HUES64 (cell line): ENCODE data around the gene STAP2.
A peak's percentile ranks its signal among the peaks of the same experiment; 100 is the strongest.

Experiments used
- H3K27ac ChIP-seq: 2 replicates; pipeline ENCODE4 v1.7.0; 2013; ENCODE audit warnings: low read depth, low read length, inconsistent platforms
- H3K27me3 ChIP-seq: 2 replicates; pipeline ENCODE4 v1.6.1; 2013; ENCODE audit warnings: mild to moderate bottlenecking, low read length; ENCODE audit not compliant: insufficient read depth
- H3K36me3 ChIP-seq: 2 replicates; pipeline ENCODE4 v1.6.1; 2013; ENCODE audit warnings: mild to moderate bottlenecking, low read length; ENCODE audit not compliant: insufficient read depth
- H3K4me1 ChIP-seq: 2 replicates; pipeline ENCODE4 v1.6.1; 2013; ENCODE audit warnings: mild to moderate bottlenecking, low read length, moderate library complexity; ENCODE audit not compliant: insufficient read depth
- H3K4me3 ChIP-seq: 2 replicates; pipeline ENCODE4 v1.5.1; 2013; ENCODE audit warnings: mild to moderate bottlenecking, low read length, moderate library complexity
- H3K9ac ChIP-seq: 2 replicates; pipeline ENCODE4 v1.6.1; 2013; ENCODE audit warnings: mild to moderate bottlenecking, low read depth, low read length
- H3K9me3 ChIP-seq: 2 replicates; pipeline ENCODE4 v1.6.1; 2013; ENCODE audit warnings: low read depth, low read length; ENCODE audit not compliant: insufficient read depth
- WGBS: fragments of 150-250, 120-280 bp; methylation state at CpG from one replicate; pipeline ENCODE4 v1.1.7; 2013; ENCODE audit warnings: missing lambda C conversion rate; 5-methylcytosine and 5-hydroxymethylcytosine counted together

Gene STAP2

GRCh38 chr19:4303819-4304537 lies 34.6 kb downstream of the STAP2 start:
- H3K9ac ChIP-seq = no peak overlapping the region
- H3K27ac ChIP-seq = no peak overlapping the region
- H3K4me3 ChIP-seq = peak overlapping the region; percentile 43
- peaks cover 9% of the 10 kb centered on the region for H3K4me1 ChIP-seq
- H3K36me3 ChIP-seq = peaks cover 21% of the 10 kb centered on the region
- no peaks in the 10 kb centered on the region for H3K27me3 ChIP-seq
- H3K9me3 ChIP-seq = no peaks in the 10 kb centered on the region
- 64% methylated on average over 18 of the region's 18 CpGs for WGBS

DNA sequence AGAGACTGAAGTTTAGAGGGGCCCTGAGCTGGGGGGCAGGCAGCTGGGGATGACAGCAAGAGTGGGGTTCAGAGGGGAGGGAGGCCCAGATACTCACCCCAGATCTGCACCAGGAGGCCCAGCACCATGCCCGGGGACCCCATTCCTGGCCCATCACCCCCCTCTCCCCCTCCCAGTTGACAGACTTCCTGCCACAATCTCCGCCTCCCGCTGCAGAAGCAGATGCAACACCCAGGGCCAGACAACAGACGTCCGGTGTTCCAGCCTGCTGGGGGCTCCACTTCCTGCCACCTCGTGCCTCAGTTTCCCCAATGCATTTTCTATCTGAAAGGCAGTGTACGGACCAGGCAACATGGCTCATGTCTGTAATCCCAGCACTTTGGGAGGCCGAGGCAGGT lies 36.4 kb downstream of the STAP2 start, which contains the start of gene TMIGD2:
TMIGD2 (minus strand) TSS at position 147 of the 398 bp plus-strand sequence; CDS start at position 143, 4 bp downstream.
- Histone ChIP-seq H3K9ac (no peak within 1 kb of the TSS), H3K9me3 (no peaks in the 10 kb centered on the region), H3K27me3 (no peaks in the 10 kb centered on the region), H3K4me1 (peaks cover 9% of the 10 kb centered on the region), H3K27ac (no peak within 1 kb of the TSS), H3K4me3 (no peak within 1 kb of the TSS), H3K36me3 (peaks cover 11% of the 10 kb centered on the region)
- 80% methylated on average over 8 of the region's 8 CpGs for WGBS

DNA sequence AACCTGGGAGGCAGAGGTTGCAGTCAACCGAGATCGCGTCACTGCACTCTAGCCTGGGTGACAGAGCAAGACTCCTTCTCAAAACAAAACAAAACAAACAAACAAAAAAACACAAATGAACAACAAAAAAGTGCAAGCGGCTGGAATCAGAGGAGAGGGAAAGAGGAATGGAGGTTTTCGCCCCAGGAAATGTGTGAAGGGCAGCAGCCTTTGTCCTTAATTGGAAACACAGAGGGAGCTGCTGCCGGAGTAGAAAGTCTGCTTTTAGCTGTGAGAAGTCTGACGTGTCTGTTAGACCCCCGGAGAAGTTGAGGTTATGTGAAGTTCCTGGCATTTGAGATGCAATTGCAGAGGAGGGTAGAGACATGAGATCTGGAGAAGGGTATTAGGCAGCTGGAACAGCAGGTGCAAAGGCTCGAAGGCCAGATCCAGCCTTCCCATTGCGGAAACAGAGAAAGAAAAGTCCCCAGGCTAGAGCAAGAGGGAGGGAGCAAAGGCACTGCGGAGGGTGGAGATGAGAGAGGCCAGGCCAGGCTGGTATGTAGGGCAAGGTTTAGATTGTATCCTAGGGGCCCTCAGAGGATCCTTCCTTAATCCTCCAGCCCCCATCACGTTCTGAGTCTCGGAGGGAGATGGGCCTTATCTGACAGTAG lies 36.9 kb downstream of the STAP2 start:
- no peaks in the 10 kb centered on the region for H3K9me3 ChIP-seq

GRCh38 chr19:4300589-4300988 lies 38.0 kb downstream of the STAP2 start:
- Histone ChIP-seq H3K4me1 (peaks cover 9% of the 10 kb centered on the region), H3K27ac (no peak overlapping the region), H3K9ac (no peak overlapping the region), H3K9me3 (no peaks in the 10 kb centered on the region), H3K27me3 (no peaks in the 10 kb centered on the region), H3K36me3 (no peaks in the 10 kb centered on the region), H3K4me3 (no peak overlapping the region)
- 95% methylated on average over 3 of the region's 3 CpGs for WGBS

More for the DNA sequence above, 36.9 kb downstream of the STAP2 start:
- Histone ChIP-seq H3K27me3 (no peaks in the 10 kb centered on the region), H3K36me3 (peaks cover 6% of the 10 kb centered on the region), H3K27ac (no peak overlapping the region), H3K9ac (no peak overlapping the region), H3K4me1 (peaks cover 9% of the 10 kb centered on the region), H3K4me3 (no peak overlapping the region)
- 56% methylated on average over 12 of the region's 13 CpGs for WGBS

DNA sequence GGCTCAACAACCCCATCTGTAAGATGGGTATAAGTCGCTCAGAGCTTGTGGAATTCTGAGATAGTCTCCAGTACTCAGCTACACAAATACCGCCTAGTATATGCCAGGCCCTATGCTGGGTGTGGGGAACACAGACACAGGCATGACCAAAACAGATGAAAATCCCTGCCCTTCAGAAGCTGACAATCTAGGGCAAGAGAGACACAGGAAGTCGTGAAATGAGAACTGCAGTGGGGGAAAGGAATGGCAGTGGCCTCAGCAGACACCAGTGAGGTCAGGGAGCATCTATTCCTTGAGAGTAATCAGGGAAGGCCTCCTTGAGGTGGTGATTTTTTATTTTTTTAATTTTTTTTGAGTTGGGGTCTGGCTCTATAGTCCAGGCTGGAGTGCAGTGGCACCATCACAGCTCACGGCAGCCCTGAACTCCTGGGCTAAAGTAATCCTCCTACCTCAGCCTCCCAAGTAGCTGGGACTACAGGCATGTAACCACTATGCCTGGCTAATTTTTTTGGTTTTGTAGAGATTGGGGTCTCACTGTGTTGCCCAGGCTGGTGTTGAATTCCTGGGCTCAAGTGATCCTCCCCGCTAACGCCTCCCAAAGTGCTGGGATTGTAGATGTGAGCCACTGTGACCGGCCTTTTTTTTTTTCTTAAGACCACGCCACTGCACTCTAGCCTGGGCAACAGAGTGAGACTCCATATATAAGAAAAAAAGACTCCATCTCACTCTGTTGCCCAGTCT lies 39.6 kb downstream of the STAP2 start:
- Histone ChIP-seq H3K36me3 (no peaks in the 10 kb centered on the region), H3K4me1 (peaks cover 6% of the 10 kb centered on the region; the same call in 1 of the 2 replicates)
- WGBS = 92% methylated on average over 8 of the region's 8 CpGs

DNA sequence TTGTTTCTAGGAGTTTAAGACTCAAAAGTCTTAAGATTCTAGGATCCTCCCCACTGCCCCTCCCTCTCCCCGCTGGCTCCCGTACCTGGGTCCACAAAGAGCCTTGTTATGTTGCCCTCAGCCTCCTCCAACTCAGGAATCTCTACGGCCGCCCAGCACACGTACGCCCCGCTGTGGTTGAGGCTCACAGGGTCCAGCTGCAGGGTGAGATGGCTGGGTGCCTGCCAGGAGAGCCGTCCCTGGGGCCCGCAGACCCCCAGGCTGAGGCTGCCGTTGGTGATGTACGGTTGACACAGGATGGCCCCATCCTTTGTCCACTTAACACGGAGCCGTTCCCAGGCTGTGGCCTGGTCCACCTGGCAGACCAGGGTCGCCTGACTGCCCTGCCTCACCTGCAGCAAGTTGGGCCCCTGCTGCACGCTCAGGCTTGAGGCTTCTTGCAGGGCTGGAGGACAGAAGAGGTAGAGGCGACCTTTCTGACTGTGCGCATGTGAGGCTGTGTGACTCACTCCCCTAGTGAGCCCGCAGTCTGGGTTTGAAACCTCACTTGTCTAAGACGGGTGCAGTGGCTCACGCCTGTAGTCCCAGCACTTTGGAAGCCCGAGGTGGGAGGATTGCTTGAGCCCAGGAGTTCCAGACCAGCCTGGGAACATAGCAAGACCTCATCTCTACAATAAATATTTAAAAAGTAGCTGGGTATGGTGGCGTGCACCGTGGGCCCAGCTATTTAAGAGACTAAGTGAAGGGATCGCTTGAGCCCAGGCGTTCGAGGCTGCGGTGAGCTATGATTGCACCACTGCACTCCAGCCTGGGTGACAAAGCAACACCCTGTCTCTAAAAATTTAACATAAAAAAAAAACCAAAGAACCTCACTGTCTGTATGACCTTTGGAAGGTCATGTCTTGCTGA lies 40.5 kb downstream of the STAP2 start:
- no peaks in the 10 kb centered on the region for H3K27me3 ChIP-seq
- WGBS = 85% methylated on average over 27 of the region's 27 CpGs
- H3K4me1 ChIP-seq = peaks cover 6% of the 10 kb centered on the region; the same call in 1 of the 2 replicates
- no peak overlapping the region for H3K27ac ChIP-seq
- no peak overlapping the region for H3K4me3 ChIP-seq
- no peak overlapping the region for H3K9ac ChIP-seq
- no peaks in the 10 kb centered on the region for H3K36me3 ChIP-seq
- no peaks in the 10 kb centered on the region for H3K9me3 ChIP-seq

More for the DNA sequence above, 39.6 kb downstream of the STAP2 start:
- Histone ChIP-seq H3K4me3 (no peak overlapping the region), H3K27ac (no peak overlapping the region), H3K9ac (no peak overlapping the region), H3K27me3 (no peaks in the 10 kb centered on the region), H3K9me3 (no peaks in the 10 kb centered on the region)

- 73% methylated on average over 9 of the region's 14 CpGs for WGBS
- Histone ChIP-seq H3K9ac (no peak overlapping the region), H3K4me1 (no peaks in the 10 kb centered on the region), H3K27ac (no peak overlapping the region), H3K9me3 (no peaks in the 10 kb centered on the region), H3K36me3 (no peaks in the 10 kb centered on the region), H3K4me3 (no peak overlapping the region), H3K27me3 (no peaks in the 10 kb centered on the region)
Measured at GRCh38 chr19:4295972-4296771, 42.5 kb downstream of the STAP2 start.

DNA sequence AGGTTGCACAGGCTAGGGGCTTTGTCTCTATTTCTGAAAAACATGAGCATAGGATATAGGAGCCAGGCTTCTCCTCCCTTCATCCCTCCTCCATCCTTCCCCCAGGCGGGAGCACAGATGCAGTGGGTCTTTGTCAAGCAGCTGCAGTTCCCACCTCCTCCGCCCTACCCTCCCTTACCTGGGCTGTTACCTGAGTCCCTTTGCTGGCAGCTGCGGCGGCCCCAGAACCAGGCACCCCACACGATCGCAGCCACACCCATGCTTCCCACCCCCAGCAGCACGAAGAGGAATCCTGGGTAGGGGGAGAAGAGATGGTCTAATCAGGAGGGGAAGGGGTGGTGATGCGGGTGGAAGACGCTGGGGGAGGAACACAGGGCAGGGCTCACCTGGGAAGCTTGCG lies 44.2 kb downstream of the STAP2 start:
- H3K4me3 ChIP-seq = no peak overlapping the region
- H3K27me3 ChIP-seq = no peaks in the 10 kb centered on the region
- no peak overlapping the region for H3K9ac ChIP-seq
- no peak overlapping the region for H3K27ac ChIP-seq
- no peaks in the 10 kb centered on the region for H3K36me3 ChIP-seq
- H3K9me3 ChIP-seq = no peaks in the 10 kb centered on the region
- H3K4me1 ChIP-seq = no peaks in the 10 kb centered on the region
- 63% methylated on average over 8 of the region's 10 CpGs for WGBS

DNA sequence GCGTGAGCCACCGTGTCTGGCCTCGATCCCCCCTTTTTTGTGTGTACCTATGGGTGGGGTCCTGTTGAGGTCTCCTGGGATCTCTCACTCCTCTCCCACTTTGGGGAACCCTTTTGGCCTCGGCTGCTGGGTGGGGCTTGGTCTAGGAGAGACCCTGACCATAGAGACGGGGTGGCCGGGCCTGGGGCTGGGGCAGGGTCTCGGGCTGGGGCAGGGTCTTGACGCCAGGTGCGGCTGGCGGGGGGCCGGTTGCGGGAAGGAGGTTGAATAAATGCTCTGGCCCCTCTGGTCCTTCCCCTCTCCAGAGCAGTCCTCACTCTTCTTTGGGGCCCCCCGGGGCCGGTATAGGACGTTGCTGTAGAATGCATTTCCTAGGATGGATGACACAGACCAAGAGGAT lies 46.1 kb downstream of the STAP2 start:
- Histone ChIP-seq H3K9ac (no peak overlapping the region), H3K27ac (no peak overlapping the region), H3K9me3 (no peaks in the 10 kb centered on the region), H3K4me1 (no peaks in the 10 kb centered on the region), H3K36me3 (no peaks in the 10 kb centered on the region), H3K4me3 (no peak overlapping the region), H3K27me3 (no peaks in the 10 kb centered on the region)
- WGBS = 91% methylated on average over 15 of the region's 15 CpGs

DNA sequence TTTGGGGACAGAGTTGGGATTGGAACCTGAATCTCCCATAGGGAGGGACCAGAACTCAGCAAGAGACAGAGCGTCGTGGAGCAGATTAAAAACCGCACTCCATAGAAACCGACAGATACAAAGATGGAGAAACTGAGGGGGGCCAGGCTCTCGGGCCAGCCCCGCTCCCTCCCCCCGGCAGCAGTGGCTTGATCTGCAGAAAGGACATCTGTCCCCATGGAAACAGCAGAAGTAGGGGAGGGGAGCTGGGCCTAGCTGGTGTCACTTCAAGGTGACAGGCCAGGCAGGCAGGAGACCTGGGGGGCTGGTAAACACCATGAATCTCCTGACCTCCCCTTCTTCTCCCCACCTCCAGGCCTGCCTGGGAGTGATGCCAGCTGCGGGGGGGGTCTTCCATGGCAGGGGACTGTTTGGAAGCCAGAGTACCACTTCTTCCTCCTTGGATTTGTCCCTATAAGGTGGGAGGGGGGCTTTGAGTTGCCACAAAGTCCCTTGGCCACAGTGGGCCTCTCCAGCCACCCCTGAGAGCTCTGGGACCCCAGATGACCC lies 47.4 kb downstream of the STAP2 start:
- Histone ChIP-seq H3K36me3 (no peaks in the 10 kb centered on the region), H3K9ac (no peak overlapping the region), H3K4me1 (no peaks in the 10 kb centered on the region), H3K27me3 (no peaks in the 10 kb centered on the region), H3K4me3 (no peak overlapping the region), H3K9me3 (no peaks in the 10 kb centered on the region), H3K27ac (no peak overlapping the region)
- 86% methylated on average over 8 of the region's 8 CpGs for WGBS
